Activated naive CD8-positive, alpha-beta T cell treated with anti-CD3 and anti-CD28 coated beads, Interleukin-2, amount 10 ng/mL, durations not matched to agents 7 days and 5 days (primary cell): ENCODE results near the gene MYMK. TPM values are rescaled to one million over a fixed set of nuclear protein-coding genes. Genes with fewer than 3 reads are reported as not detected.

Experiments
- ATAC-seq: fragments of 150-1000 bp; cut with Tn5 transposase; one replicate; pipeline ENCODE4 v1.10.0; 2021; ENCODE audit warnings: low read depth, moderate library complexity
- POLR2A ChIA-PET: fragments of 350-600 bp; sonication (Branson Sonifier 250); formaldehyde crosslinking; loops from one replicate; lab custom pipeline; 2021; ENCODE audit warnings: antibody characterized with exemption; lab: Charles Lee
- DNase-seq: peaks from one replicate; pipeline ENCODE4 v3.0.0; 2021
- H3K27ac Mint-ChIP-seq: one replicate; pipeline ENCODE4 v1.8.0; 2022; ENCODE audit warnings: mild to moderate bottlenecking, mixed read lengths
- H3K27me3 Mint-ChIP-seq: one replicate; pipeline ENCODE4 v1.8.0; 2022; ENCODE audit warnings: mild to moderate bottlenecking, moderate library complexity, mixed read lengths
- H3K36me3 Mint-ChIP-seq: one replicate; pipeline ENCODE4 v1.8.0; 2021; ENCODE audit warnings: mild to moderate bottlenecking, mixed read lengths
- H3K4me1 Mint-ChIP-seq: one replicate; pipeline ENCODE4 v1.8.0; 2021; ENCODE audit warnings: mixed read lengths
- H3K4me3 Mint-ChIP-seq: one replicate; pipeline ENCODE4 v1.8.0; 2022; ENCODE audit warnings: mild to moderate bottlenecking, moderate library complexity, mixed read lengths
- H3K9me3 Mint-ChIP-seq: one replicate; pipeline ENCODE4 v1.8.0; 2021; ENCODE audit warnings: mixed read lengths
- total RNA-seq, 2 experiments: library from RNA; stranded (reverse); gene quantifications; one replicate each; pipeline ENCODE4 v1.2.3, GENCODE V29; 2021

MYMK gene
- total RNA-seq, 2 experiments from 2014 or later: not detected

GRCh38 chr9:133535306-133535877 is 10.6 kb upstream of the MYMK start:
- POLR2A ChIA-PET: no interaction called here
- no peak for DNase-seq
- Mint-ChIP-seq H3K36me3 (no peaks in the 10 kb centered on the region), H3K4me3 (no peak overlapping the region), H3K27ac (no peak overlapping the region), H3K4me1 (peaks cover 4% of the 10 kb centered on the region), H3K27me3 (peaks cover 23% of the 10 kb centered on the region), H3K9me3 (no peaks in the 10 kb centered on the region)
- no peak for ATAC-seq

DNA sequence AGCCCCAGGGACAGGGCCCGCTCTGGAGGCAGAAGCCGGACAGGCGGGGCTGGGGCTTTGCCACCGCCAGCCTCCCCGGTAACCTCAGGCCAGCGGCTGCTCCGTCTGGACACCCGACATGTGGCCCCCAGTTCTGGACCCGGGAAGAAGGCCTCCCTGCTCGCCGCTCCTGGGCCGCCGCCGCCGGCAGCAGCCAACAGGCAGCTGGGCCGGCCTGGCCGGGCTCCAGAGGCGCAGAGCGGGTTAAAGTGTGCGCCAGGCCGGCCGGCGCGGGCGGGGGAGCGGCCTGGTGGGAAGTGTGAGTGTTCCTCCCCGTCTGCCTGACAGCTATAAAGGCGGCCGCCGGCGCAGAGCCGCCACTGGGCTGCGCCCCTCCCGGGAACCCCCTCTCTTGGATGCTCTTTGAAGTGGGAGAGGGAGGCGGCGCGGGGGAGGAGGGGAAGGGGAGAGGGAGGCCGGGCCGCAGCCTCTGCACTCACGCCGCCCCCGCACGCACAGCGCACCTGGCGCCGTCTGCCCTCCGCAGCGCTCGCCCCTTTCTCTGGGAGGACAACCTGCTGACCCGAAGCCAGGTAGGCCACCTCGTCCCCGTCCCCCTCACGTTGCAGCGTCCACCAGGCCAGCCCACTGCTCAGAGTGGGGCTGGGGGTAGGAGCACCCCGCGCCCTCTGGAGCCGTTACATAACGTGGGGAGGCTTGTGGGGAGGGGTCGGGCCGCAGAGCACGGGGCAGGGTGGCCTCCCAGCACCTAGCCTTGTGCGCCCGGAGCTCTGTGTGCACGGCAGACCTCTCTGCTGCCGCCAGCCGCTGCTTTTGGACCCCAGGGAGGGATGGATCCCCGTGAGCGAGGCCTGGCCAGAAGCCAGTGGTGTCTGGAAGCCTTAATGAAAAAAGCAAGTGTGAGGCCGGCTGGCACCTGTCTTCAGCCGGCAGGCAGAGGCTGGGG is 9.9 kb upstream of the MYMK start, which contains the start of gene ADAMTSL2:
Gene ADAMTSL2, plus strand, starts transcription at position 359 of the 946 bp plus-strand sequence. CDS start 2,009 bp downstream, outside the sequence.
- DNase-seq: no peak
- Mint-ChIP-seq H3K36me3 (no peaks in the 10 kb centered on the region), H3K4me3 (no peak within 1 kb of the TSS), H3K9me3 (no peaks in the 10 kb centered on the region), H3K4me1 (peaks cover 4% of the 10 kb centered on the region), H3K27me3 (peaks cover 23% of the 10 kb centered on the region), H3K27ac (no peak within 1 kb of the TSS)
- peak; percentile 28 for ATAC-seq
- POLR2A ChIA-PET: no interaction called here

DNA sequence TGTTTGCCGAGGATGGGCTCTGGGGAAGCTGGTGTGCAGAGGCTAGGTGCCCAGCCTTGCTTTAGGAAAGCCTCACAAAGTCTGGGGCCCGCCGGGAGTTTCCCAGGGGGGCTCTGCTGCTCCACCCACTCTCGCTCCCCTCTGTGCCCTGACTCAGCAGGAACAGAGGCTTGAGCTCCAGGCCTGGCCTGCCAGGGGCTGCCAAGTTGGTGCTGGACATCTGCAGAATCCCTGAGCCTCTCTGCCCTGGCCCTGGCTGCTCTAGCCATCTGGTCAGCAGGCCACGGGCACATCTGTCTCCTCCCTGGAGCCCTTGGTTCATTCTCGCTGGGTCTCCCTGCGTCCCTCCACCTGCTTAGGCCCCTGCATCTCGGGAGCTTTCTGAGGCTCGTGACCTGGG is 9.1 kb upstream of the MYMK start:
- no peak for ATAC-seq
- Mint-ChIP-seq H3K27me3 (peaks cover 19% of the 10 kb centered on the region), H3K36me3 (no peaks in the 10 kb centered on the region), H3K4me3 (no peak overlapping the region), H3K27ac (no peak overlapping the region), H3K4me1 (peaks cover 2% of the 10 kb centered on the region), H3K9me3 (no peaks in the 10 kb centered on the region)
- POLR2A ChIA-PET: no interaction called here
- no peak for DNase-seq

DNA sequence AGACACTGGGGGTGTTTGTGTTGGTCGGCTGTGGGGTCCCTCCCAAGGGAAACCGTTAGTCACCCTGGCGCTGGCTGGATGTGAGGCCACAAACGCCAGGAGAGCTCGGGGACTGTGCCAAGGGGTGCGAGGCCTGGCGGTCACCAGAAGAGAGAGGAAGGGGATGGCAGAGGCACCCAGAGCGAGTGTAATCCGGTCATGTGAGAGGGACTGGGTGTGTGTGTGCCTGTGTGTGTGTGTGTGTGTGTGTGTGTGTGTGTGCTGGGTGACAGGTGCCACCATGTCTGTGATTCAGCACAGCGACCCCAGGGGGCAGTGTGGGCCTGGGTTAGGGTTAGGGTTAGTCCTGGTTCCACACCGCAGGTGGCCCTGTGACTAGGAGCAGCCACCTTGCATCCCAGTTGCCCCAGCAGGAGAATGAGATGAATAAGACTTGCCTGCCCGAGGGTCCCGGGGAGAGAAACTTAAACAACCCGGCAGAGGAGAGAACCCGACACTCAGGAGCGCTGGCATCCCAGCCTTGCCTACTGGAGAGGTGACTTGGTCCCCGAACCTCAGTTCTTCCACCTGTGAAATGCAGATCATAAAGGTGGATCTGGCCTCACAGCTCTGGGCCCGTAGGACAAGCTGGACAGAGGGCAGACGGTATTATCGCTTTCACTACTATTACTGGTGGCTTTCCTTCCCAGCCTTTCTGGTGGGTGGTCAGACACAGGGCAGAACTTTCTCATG is 8.3 kb upstream of the MYMK start:
- ATAC-seq (peak; percentile 23), DNase-seq (peak; percentile 69)
- H3K9me3 Mint-ChIP-seq: no peaks in the 10 kb centered on the region
- no peaks in the 10 kb centered on the region for H3K36me3 Mint-ChIP-seq
- peaks cover 2% of the 10 kb centered on the region for H3K4me1 Mint-ChIP-seq
- no peak overlapping the region for H3K27ac Mint-ChIP-seq
- H3K27me3 Mint-ChIP-seq: peaks cover 19% of the 10 kb centered on the region
- POLR2A ChIA-PET: no interaction called here
- H3K4me3 Mint-ChIP-seq: no peak overlapping the region

- DNase-seq (no peak), ATAC-seq (no peak)
- no peaks in the 10 kb centered on the region for H3K9me3 Mint-ChIP-seq
- H3K4me1 Mint-ChIP-seq: peaks cover 2% of the 10 kb centered on the region
- H3K4me3 Mint-ChIP-seq: no peak overlapping the region
- peaks cover 19% of the 10 kb centered on the region for H3K27me3 Mint-ChIP-seq
- no peak overlapping the region for H3K27ac Mint-ChIP-seq
- H3K36me3 Mint-ChIP-seq: no peaks in the 10 kb centered on the region
- POLR2A ChIA-PET: no interaction called here
These were observed 6.5 kb upstream of the MYMK start for GRCh38 chr9:133531293-133531692.

GRCh38 chr9:133529874-133530273 is 5.1 kb upstream of the MYMK start:
- POLR2A ChIA-PET: interaction anchor here (0.8 kb wide), 1 partner anchor 197 kb away, joined by 3 read pairs; no protein-coding TSS in a partner anchor
- Mint-ChIP-seq H3K9me3 (no peaks in the 10 kb centered on the region), H3K4me1 (peaks cover 2% of the 10 kb centered on the region), H3K4me3 (no peak overlapping the region), H3K36me3 (no peaks in the 10 kb centered on the region), H3K27ac (no peak overlapping the region), H3K27me3 (peaks cover 13% of the 10 kb centered on the region)
- DNase-seq: no peak
- ATAC-seq: no peak

DNA sequence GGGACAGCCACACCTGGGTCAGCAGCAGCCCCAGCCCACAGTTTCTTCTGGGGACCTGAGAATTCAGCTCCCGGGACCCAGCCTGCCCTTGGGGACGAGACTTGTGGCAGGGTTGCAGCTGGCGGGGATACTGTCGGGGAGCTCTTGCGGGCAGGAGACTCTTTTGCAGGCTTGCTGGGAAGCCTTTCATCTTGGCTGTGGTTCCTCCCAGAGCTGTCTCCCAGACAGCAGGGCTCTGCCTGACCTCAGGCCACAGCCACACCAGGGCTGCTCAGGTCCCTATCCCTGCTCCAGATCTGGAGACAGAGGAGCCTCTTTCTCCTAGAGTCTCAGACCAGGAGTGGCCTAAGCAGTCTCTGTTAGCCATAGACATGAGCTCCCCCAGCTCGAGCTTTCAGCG is 4.7 kb upstream of the MYMK start:
- Mint-ChIP-seq H3K36me3 (no peaks in the 10 kb centered on the region), H3K4me1 (peaks cover 2% of the 10 kb centered on the region), H3K9me3 (no peaks in the 10 kb centered on the region), H3K27ac (no peak overlapping the region), H3K27me3 (peaks cover 13% of the 10 kb centered on the region), H3K4me3 (no peak overlapping the region)
- ATAC-seq (no peak), DNase-seq (no peak)
- POLR2A ChIA-PET: no interaction called here

DNA sequence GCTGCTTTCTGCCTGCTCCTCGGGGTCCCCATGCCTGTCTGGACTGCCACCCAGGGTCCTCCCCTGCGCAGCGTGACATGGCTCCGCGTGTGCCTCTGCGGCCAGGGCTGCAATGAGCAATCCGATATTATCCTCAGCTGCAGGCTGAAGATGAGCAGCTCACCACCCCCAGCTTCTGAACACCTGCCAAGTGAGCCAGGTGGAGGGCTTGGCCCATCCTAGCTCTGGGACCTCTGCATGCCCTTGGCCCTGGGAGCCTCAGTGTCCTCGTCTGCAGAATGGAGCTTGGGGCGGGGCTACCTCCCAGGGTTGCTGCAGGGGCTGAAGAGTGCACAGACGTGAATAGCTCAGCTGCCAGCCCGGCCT is 4.1 kb upstream of the MYMK start:
- ATAC-seq: no peak
- no peak overlapping the region for H3K27ac Mint-ChIP-seq
- H3K9me3 Mint-ChIP-seq: no peaks in the 10 kb centered on the region
- H3K27me3 Mint-ChIP-seq: peaks cover 9% of the 10 kb centered on the region
- POLR2A ChIA-PET: no interaction called here
- no peak for DNase-seq
- H3K36me3 Mint-ChIP-seq: no peaks in the 10 kb centered on the region
- peaks cover 2% of the 10 kb centered on the region for H3K4me1 Mint-ChIP-seq
- no peak overlapping the region for H3K4me3 Mint-ChIP-seq

- ATAC-seq: no peak
- H3K36me3 Mint-ChIP-seq: no peaks in the 10 kb centered on the region
These were observed 3.5 kb upstream of the MYMK start for GRCh38 chr9:133528001-133528875.

DNA sequence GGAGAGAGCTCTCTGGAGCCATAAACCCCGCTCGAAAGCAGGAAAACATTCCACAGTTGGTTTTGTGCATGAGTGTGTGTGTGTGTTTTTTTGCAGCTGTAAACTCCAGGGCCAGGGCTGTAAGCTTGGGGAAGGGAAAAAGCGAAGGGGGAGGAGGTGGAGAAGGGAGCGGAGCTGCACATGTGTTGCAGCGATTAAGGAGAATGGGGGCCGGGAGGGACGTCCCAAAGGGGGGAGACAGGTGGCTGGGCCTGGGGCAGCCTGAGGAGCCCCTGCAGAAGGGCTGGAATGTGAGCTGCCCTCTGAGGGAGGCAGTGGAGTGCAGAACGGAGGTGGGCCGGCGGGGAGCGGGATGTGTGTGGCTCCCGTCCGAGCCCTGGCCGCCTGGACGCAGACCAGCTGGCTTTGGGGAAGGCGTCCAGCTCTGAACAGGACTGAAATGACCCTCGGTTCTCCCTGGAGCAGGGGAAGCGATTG is 2.7 kb upstream of the MYMK start:
- POLR2A ChIA-PET: no interaction called here
- no peaks in the 10 kb centered on the region for H3K9me3 Mint-ChIP-seq
- H3K4me1 Mint-ChIP-seq: no peaks in the 10 kb centered on the region
- no peaks in the 10 kb centered on the region for H3K36me3 Mint-ChIP-seq
- H3K4me3 Mint-ChIP-seq: no peak overlapping the region
- DNase-seq (no peak), ATAC-seq (no peak)
- no peak overlapping the region for H3K27ac Mint-ChIP-seq
- no peaks in the 10 kb centered on the region for H3K27me3 Mint-ChIP-seq

More at GRCh38 chr9:133528001-133528875, 3.5 kb upstream of the MYMK start:
- POLR2A ChIA-PET: no interaction called here
- H3K27me3 Mint-ChIP-seq: peaks cover 5% of the 10 kb centered on the region
- no peak for DNase-seq
- H3K4me1 Mint-ChIP-seq: peaks cover 2% of the 10 kb centered on the region
- H3K27ac Mint-ChIP-seq: no peak overlapping the region
- H3K4me3 Mint-ChIP-seq: no peak overlapping the region
- no peaks in the 10 kb centered on the region for H3K9me3 Mint-ChIP-seq

GRCh38 chr9:133526721-133527321 is 2.1 kb upstream of the MYMK start:
- Mint-ChIP-seq H3K9me3 (no peaks in the 10 kb centered on the region), H3K4me1 (no peaks in the 10 kb centered on the region), H3K36me3 (no peaks in the 10 kb centered on the region), H3K4me3 (no peak overlapping the region), H3K27ac (no peak overlapping the region), H3K27me3 (no peaks in the 10 kb centered on the region)
- ATAC-seq (peak; percentile 32), DNase-seq (no peak)
- POLR2A ChIA-PET: no interaction called here

- Mint-ChIP-seq H3K4me1 (no peaks in the 10 kb centered on the region), H3K4me3 (no peak overlapping the region), H3K9me3 (no peaks in the 10 kb centered on the region), H3K36me3 (no peaks in the 10 kb centered on the region), H3K27me3 (no peaks in the 10 kb centered on the region), H3K27ac (no peak overlapping the region)
- ATAC-seq: no peak
- no peak for DNase-seq
- POLR2A ChIA-PET: no interaction called here
These were observed 918 bp upstream of the MYMK start for GRCh38 chr9:133525677-133526076.
